ENCODE data around the gene RAE1. TPM values are rescaled to one million over a fixed set of nuclear protein-coding genes. Genes with fewer than 3 reads are reported as not detected.

RAE1 gene
- total RNA-seq: 10 to 100 TPM; 30.9 to 33.8 TPM
- polyA plus RNA-seq: 10 to 100 TPM; 31.7 to 43.9 TPM

GRCh38 chr20:57351042-57351783, at the start of gene RAE1:
Gene RAE1 (plus strand): TSS chr20:57351255. CDS start chr20:57354039, 2,784 bp downstream.
- intact Hi-C loops (cut with micrococcal nuclease): loop anchor here (1.0 to 5.0 kb wide), 3 partner anchors 42 to 884 kb away; partner anchors contain the start of gene RTF2
- Histone ChIP-seq H3K27me3 (ENCODE audit: insufficient read depth, low read length) (no peaks in the 10 kb centered on the region), H3K9me3 (ENCODE audit: control insufficient read depth in 1 of 2, low read length in 2 of 2) (no peaks in the 10 kb centered on the region), H3K27ac (ENCODE audit: low read depth, low read length) (peak within 1 kb of the TSS; percentile 91), H3K36me3 (ENCODE audit: insufficient read depth, low read length) (peaks cover 17% of the 10 kb centered on the region), H3K4me1 (ENCODE audit: insufficient read depth, low read length) (peaks cover 23% of the 10 kb centered on the region), H3K4me3 (ENCODE audit: low read length in 2 of 2) (peak within 1 kb of the TSS; percentile 84 to 92)
- peaks cover 11 to 36% (median 23%) of the 10 kb centered on the region in 4 donors for H3K4me1 Mint-ChIP-seq
- H3K9me3 Mint-ChIP-seq: no peaks in the 10 kb centered on the region
- POLR2A ChIA-PET (ENCODE audit: partially characterized antibody): interaction anchor here (1.4 kb wide), 1 partner anchor 47 kb away, joined by 3 read pairs; no protein-coding TSS in a partner anchor
- CTCF ChIA-PET (ENCODE audit: partially characterized antibody): no interaction called here
- peak within 1 kb of the TSS; percentile 87 to 96 (median 92) for H3K4me3 Mint-ChIP-seq
- DNase-seq: peak; percentile 90 to 92 (median 91)
- H3K36me3 Mint-ChIP-seq: peaks cover 28 to 38% of the 10 kb centered on the region in 2 donors
- H3K27ac Mint-ChIP-seq: peak within 1 kb of the TSS; percentile 87 to 95 (median 91)
- peaks cover 0 to 3% of the 10 kb centered on the region in 2 donors for H3K27me3 Mint-ChIP-seq

GRCh38 chr20:57306747-57307146, 44.3 kb upstream of the RAE1 start:
- Mint-ChIP-seq H3K4me3 (no peak overlapping the region), H3K9me3 (no peaks in the 10 kb centered on the region), H3K27me3 (peaks cover 9 to 14% of the 10 kb centered on the region in 2 donors), H3K27ac (no peak overlapping the region), H3K4me1 (no peaks in the 10 kb centered on the region), H3K36me3 (no peaks in the 10 kb centered on the region)
- Histone ChIP-seq H3K27me3 (ENCODE audit: insufficient read depth, low read length) (no peaks in the 10 kb centered on the region), H3K4me1 (ENCODE audit: insufficient read depth, low read length) (no peaks in the 10 kb centered on the region), H3K4me3 (ENCODE audit: low read length in 2 of 2) (no peak overlapping the region), H3K36me3 (ENCODE audit: insufficient read depth, low read length) (no peaks in the 10 kb centered on the region), H3K27ac (ENCODE audit: low read depth, low read length) (no peak overlapping the region), H3K9me3 (ENCODE audit: control insufficient read depth in 1 of 2, low read length in 2 of 2) (no peaks in the 10 kb centered on the region)
- CTCF ChIA-PET (ENCODE audit: partially characterized antibody): no interaction called here
- intact Hi-C loops (cut with micrococcal nuclease): no loop called here
- no peak for DNase-seq
- POLR2A ChIA-PET (ENCODE audit: partially characterized antibody): no interaction called here

- DNase-seq: no peak
- H3K27ac Mint-ChIP-seq: no peak overlapping the region
- H3K4me1 Mint-ChIP-seq: no peaks in the 10 kb centered on the region
- intact Hi-C loops (cut with micrococcal nuclease): no loop called here
- no peaks in the 10 kb centered on the region for H3K9me3 Mint-ChIP-seq
- no peaks in the 10 kb centered on the region for H3K36me3 Mint-ChIP-seq
- Histone ChIP-seq H3K36me3 (ENCODE audit: insufficient read depth, low read length) (no peaks in the 10 kb centered on the region), H3K9me3 (ENCODE audit: control insufficient read depth in 1 of 2, low read length in 2 of 2) (no peaks in the 10 kb centered on the region), H3K4me1 (ENCODE audit: insufficient read depth, low read length) (no peaks in the 10 kb centered on the region), H3K27ac (ENCODE audit: low read depth, low read length) (no peak overlapping the region), H3K27me3 (ENCODE audit: insufficient read depth, low read length) (no peaks in the 10 kb centered on the region), H3K4me3 (ENCODE audit: low read length in 2 of 2) (no peak overlapping the region)
- H3K4me3 Mint-ChIP-seq: no peak overlapping the region
- H3K27me3 Mint-ChIP-seq: peaks cover 9 to 11% of the 10 kb centered on the region in 2 donors
- POLR2A ChIA-PET (ENCODE audit: partially characterized antibody): no interaction called here
- CTCF ChIA-PET (ENCODE audit: partially characterized antibody): no interaction called here
Measured at GRCh38 chr20:57308451-57309271, 42.4 kb upstream of the RAE1 start.

- Mint-ChIP-seq H3K9me3 (no peaks in the 10 kb centered on the region), H3K27ac (no peak overlapping the region), H3K36me3 (no peaks in the 10 kb centered on the region), H3K4me1 (no peaks in the 10 kb centered on the region), H3K4me3 (no peak overlapping the region), H3K27me3 (peaks cover 9 to 11% of the 10 kb centered on the region in 2 donors)
- Histone ChIP-seq H3K27me3 (ENCODE audit: insufficient read depth, low read length) (no peaks in the 10 kb centered on the region), H3K9me3 (ENCODE audit: control insufficient read depth in 1 of 2, low read length in 2 of 2) (no peaks in the 10 kb centered on the region), H3K4me1 (ENCODE audit: insufficient read depth, low read length) (no peaks in the 10 kb centered on the region), H3K4me3 (ENCODE audit: low read length in 2 of 2) (no peak overlapping the region), H3K27ac (ENCODE audit: low read depth, low read length) (no peak overlapping the region), H3K36me3 (ENCODE audit: insufficient read depth, low read length) (no peaks in the 10 kb centered on the region)
- ChIA-PET CTCF (ENCODE audit: partially characterized antibody) (no interaction called here), POLR2A (ENCODE audit: partially characterized antibody) (no interaction called here)
- no peak for DNase-seq
- intact Hi-C loops (cut with micrococcal nuclease): no loop called here
Measured at GRCh38 chr20:57309544-57310115, 41.4 kb upstream of the RAE1 start.

GRCh38 chr20:57310821-57311514, 40.1 kb upstream of the RAE1 start:
- no peaks in the 10 kb centered on the region for H3K36me3 Mint-ChIP-seq
- peaks cover 11% of the 10 kb centered on the region in 2 donors for H3K27me3 Mint-ChIP-seq
- Histone ChIP-seq H3K36me3 (ENCODE audit: insufficient read depth, low read length) (no peaks in the 10 kb centered on the region), H3K4me1 (ENCODE audit: insufficient read depth, low read length) (no peaks in the 10 kb centered on the region), H3K27ac (ENCODE audit: low read depth, low read length) (no peak overlapping the region), H3K27me3 (ENCODE audit: insufficient read depth, low read length) (no peaks in the 10 kb centered on the region), H3K4me3 (ENCODE audit: low read length in 2 of 2) (no peak overlapping the region), H3K9me3 (ENCODE audit: control insufficient read depth in 1 of 2, low read length in 2 of 2) (no peaks in the 10 kb centered on the region)
- H3K4me3 Mint-ChIP-seq: no peak overlapping the region
- H3K4me1 Mint-ChIP-seq: no peaks in the 10 kb centered on the region
- no peak for DNase-seq
- no peaks in the 10 kb centered on the region for H3K9me3 Mint-ChIP-seq
- intact Hi-C loops (cut with micrococcal nuclease): no loop called here
- ChIA-PET CTCF (ENCODE audit: partially characterized antibody) (no interaction called here), POLR2A (ENCODE audit: partially characterized antibody) (no interaction called here)
- H3K27ac Mint-ChIP-seq: no peak overlapping the region

- H3K4me1 Mint-ChIP-seq: no peaks in the 10 kb centered on the region
- H3K9me3 Mint-ChIP-seq: no peaks in the 10 kb centered on the region
- H3K4me3 ChIP-seq (ENCODE audit: low read length in 2 of 2): no peak overlapping the region
- no peaks in the 10 kb centered on the region for H3K4me1 ChIP-seq (ENCODE audit: insufficient read depth, low read length)
- no peaks in the 10 kb centered on the region for H3K36me3 ChIP-seq (ENCODE audit: insufficient read depth, low read length)
- intact Hi-C loops (cut with micrococcal nuclease): no loop called here
- no peak overlapping the region for H3K27ac ChIP-seq (ENCODE audit: low read depth, low read length)
- no peaks in the 10 kb centered on the region for H3K36me3 Mint-ChIP-seq
- CTCF ChIA-PET (ENCODE audit: partially characterized antibody): no interaction called here
- peaks cover 6 to 11% of the 10 kb centered on the region in 2 donors for H3K27me3 Mint-ChIP-seq
- POLR2A ChIA-PET (ENCODE audit: partially characterized antibody): no interaction called here
- no peak overlapping the region for H3K4me3 Mint-ChIP-seq
- no peak overlapping the region for H3K27ac Mint-ChIP-seq
- H3K27me3 ChIP-seq (ENCODE audit: insufficient read depth, low read length): no peaks in the 10 kb centered on the region
- H3K9me3 ChIP-seq (ENCODE audit: control insufficient read depth in 1 of 2, low read length in 2 of 2): no peaks in the 10 kb centered on the region
- DNase-seq: no peak
Measured at GRCh38 chr20:57312138-57312537, 38.9 kb upstream of the RAE1 start.

GRCh38 chr20:57313230-57313629, 37.8 kb upstream of the RAE1 start:
- H3K36me3 Mint-ChIP-seq: no peaks in the 10 kb centered on the region
- Histone ChIP-seq H3K4me3 (ENCODE audit: low read length in 2 of 2) (no peak overlapping the region), H3K9me3 (ENCODE audit: control insufficient read depth in 1 of 2, low read length in 2 of 2) (no peaks in the 10 kb centered on the region), H3K4me1 (ENCODE audit: insufficient read depth, low read length) (no peaks in the 10 kb centered on the region), H3K27me3 (ENCODE audit: insufficient read depth, low read length) (no peaks in the 10 kb centered on the region), H3K36me3 (ENCODE audit: insufficient read depth, low read length) (no peaks in the 10 kb centered on the region), H3K27ac (ENCODE audit: low read depth, low read length) (no peak overlapping the region)
- ChIA-PET CTCF (ENCODE audit: partially characterized antibody) (no interaction called here), POLR2A (ENCODE audit: partially characterized antibody) (no interaction called here)
- H3K4me1 Mint-ChIP-seq: no peaks in the 10 kb centered on the region
- no peaks in the 10 kb centered on the region for H3K9me3 Mint-ChIP-seq
- no peak overlapping the region for H3K4me3 Mint-ChIP-seq
- peaks cover 8 to 12% of the 10 kb centered on the region in 2 donors for H3K27me3 Mint-ChIP-seq
- DNase-seq: no peak
- no peak overlapping the region for H3K27ac Mint-ChIP-seq
- intact Hi-C loops (cut with micrococcal nuclease): no loop called here

All from CD4-positive, alpha-beta memory T cell (primary cell).